GM23338 (cell line): ENCODE data around the gene TRIO. TPM values are rescaled to one million over a fixed set of nuclear protein-coding genes. Genes with fewer than 3 reads are reported as not detected.

Source experiments
- ATAC-seq: fragments of 200-7000 bp; cut with Tn5 transposase; 3 replicates; pipeline ENCODE4 v1.9.1; 2020
- DNase-seq: peaks from one replicate; pipeline ENCODE4 v3.0.0-alpha.2; 2015; ENCODE audit warnings: low spot score
- H2AFZ ChIP-seq: fragments of 200-600 bp; sonication (generic); 2 replicates; pipeline ENCODE4 v1.8.0; 2016; ENCODE audit warnings: antibody characterized with exemption, mild to moderate bottlenecking, moderate library complexity
- H3F3A ChIP-seq: fragments of 200-600 bp; sonication (generic); replicated peaks from 2 replicates; pipeline ENCODE4 v1.8.0; 2017; ENCODE audit warnings: antibody characterized with exemption, mixed run types, low read depth
- H3K27ac ChIP-seq: fragments of 200-600 bp; sonication (generic); 2 replicates; pipeline ENCODE4 v1.6.1; 2016; ENCODE audit warnings: low read depth
- H3K27me3 ChIP-seq: fragments of 200-600 bp; sonication (generic); 2 replicates; pipeline ENCODE4 v1.8.0; 2016; ENCODE audit warnings: mild to moderate bottlenecking, mixed run types, moderate library complexity; ENCODE audit not compliant: insufficient read depth
- H3K36me3 ChIP-seq: fragments of 200-600 bp; sonication (generic); 2 replicates; pipeline ENCODE4 v1.8.0; 2016; ENCODE audit warnings: mild to moderate bottlenecking; ENCODE audit not compliant: insufficient read depth
- H3K4me1 ChIP-seq: fragments of 200-600 bp; sonication (generic); 2 replicates; pipeline ENCODE4 v1.8.0; 2016; ENCODE audit warnings: mild to moderate bottlenecking, moderate library complexity; ENCODE audit not compliant: insufficient read depth
- H3K4me2 ChIP-seq: fragments of 200-600 bp; sonication (generic); 2 replicates; pipeline ENCODE4 v1.7.1; 2017; ENCODE audit warnings: mixed run types
- H3K4me3 ChIP-seq: fragments of 200-600 bp; sonication (generic); 2 replicates; pipeline ENCODE4 v1.6.1; 2016; ENCODE audit warnings: mixed run types
- H3K79me2 ChIP-seq: fragments of 200-600 bp; sonication (generic); replicated peaks from 2 replicates; pipeline ENCODE4 v1.8.0; 2017; ENCODE audit warnings: mild to moderate bottlenecking; ENCODE audit not compliant: insufficient read depth
- H3K9me2 ChIP-seq: fragments of 200-600 bp; sonication (generic); 2 replicates; pipeline ENCODE4 v1.8.0; 2017; ENCODE audit not compliant: insufficient read depth
- H4K20me1 ChIP-seq: fragments of 200-600 bp; sonication (generic); replicated peaks from 2 replicates; pipeline ENCODE4 v1.8.0; 2017; ENCODE audit warnings: mild to moderate bottlenecking; ENCODE audit not compliant: insufficient read depth
- H3K27ac Mint-ChIP-seq: 2 replicates; pipeline ENCODE4 v1.8.0; 2020; ENCODE audit warnings: inconsistent platforms, mild to moderate bottlenecking, moderate library complexity, mixed read lengths
- H3K27me3 Mint-ChIP-seq: 3 replicates; pipeline ENCODE4 v1.8.0; 2022; ENCODE audit warnings: low read depth, mild to moderate bottlenecking, moderate library complexity, mixed read lengths, inconsistent platforms; ENCODE audit not compliant: insufficient read depth, poor library complexity
- H3K36me3 Mint-ChIP-seq: 3 replicates; pipeline ENCODE4 v1.8.0; 2021; ENCODE audit warnings: low read depth, mild to moderate bottlenecking, inconsistent platforms, moderate library complexity, mixed read lengths
- H3K4me1 Mint-ChIP-seq: 3 replicates; pipeline ENCODE4 v1.8.0; 2020; ENCODE audit warnings: mild to moderate bottlenecking, inconsistent platforms, mixed read lengths
- H3K4me3 Mint-ChIP-seq: 3 replicates; pipeline ENCODE4 v1.8.0; 2021; ENCODE audit warnings: moderate library complexity, mild to moderate bottlenecking, inconsistent platforms, mixed read lengths
- H3K9me3 Mint-ChIP-seq: 3 replicates; pipeline ENCODE4 v1.8.0; 2020; ENCODE audit warnings: moderate library complexity, mild to moderate bottlenecking, inconsistent platforms, mixed read lengths
- CREB1 ChIP-seq: fragments of 250-450 bp; sonication (Bioruptor Pico); IDR thresholded peaks from 2 replicates; pipeline ENCODE4 v1.5.0; 2020; ENCODE audit warnings: low read depth, mild to moderate bottlenecking, moderate library complexity
- CTCF ChIP-seq, 2 experiments: fragments of 200-600 bp in 1 of 2; sonication (generic) in 1 of 2; conservative IDR thresholded peaks; 2 replicates each; pipeline versions ENCODE4 v1.5.1 to v1.6.1; 2016 to 2017; ENCODE audit warnings: antibody characterized with exemption in 2 of 2, low read depth in 2 of 2, mild to moderate bottlenecking in 2 of 2, moderate library complexity in 1 of 2
- EZH2 ChIP-seq: fragments of 200-600 bp; sonication (generic); IDR thresholded peaks from one replicate; pipeline ENCODE4 v1.8.0; 2017; ENCODE audit warnings: antibody characterized with exemption, mild to moderate bottlenecking, low read depth; ENCODE audit not compliant: unreplicated experiment
- EZH2phosphoT487 ChIP-seq: fragments of 200-600 bp; sonication (generic); IDR thresholded peaks from one replicate; pipeline ENCODE4 v1.8.1; 2018; ENCODE audit warnings: antibody characterized with exemption; ENCODE audit not compliant: unreplicated experiment
- JUNB ChIP-seq: IDR thresholded peaks from one replicate; pipeline ENCODE4 v1.6.1; 2016; ENCODE audit warnings: antibody characterized with exemption; ENCODE audit not compliant: unreplicated experiment
- NANOG ChIP-seq: IDR thresholded peaks from 2 replicates; pipeline ENCODE4 v1.6.1; 2016; ENCODE audit warnings: antibody characterized with exemption, borderline replicate concordance
- POLR2AphosphoS5 ChIP-seq: IDR thresholded peaks from 2 replicates; pipeline ENCODE4 v1.6.1; 2016; ENCODE audit warnings: antibody characterized with exemption, low read depth
- REST ChIP-seq: IDR thresholded peaks from one replicate; pipeline ENCODE4 v1.6.1; 2018; ENCODE audit warnings: antibody characterized with exemption; ENCODE audit not compliant: unreplicated experiment
- STAT1 ChIP-seq: IDR thresholded peaks from one replicate; pipeline ENCODE4 v1.6.1; 2016; ENCODE audit warnings: antibody characterized with exemption; ENCODE audit not compliant: unreplicated experiment
- ZNF114 ChIP-seq: fragments of 250-450 bp; sonication (Bioruptor Pico); IDR thresholded peaks from 2 replicates; pipeline ENCODE4 v1.5.0; 2020; ENCODE audit warnings: mild to moderate bottlenecking, moderate library complexity
- ZNF331 ChIP-seq: fragments of 250-450 bp; sonication (Bioruptor Pico); IDR thresholded peaks from 2 replicates; pipeline ENCODE4 v1.5.0; 2020; ENCODE audit warnings: low read depth, mild to moderate bottlenecking, moderate library complexity
- polyA plus RNA-seq: library from polyadenylated mRNA; unstranded; fragments of >200 nt; fragmentation: Nextera tagmentation; extraction: Ambion mirVana; gene quantifications from 2 replicates; pipeline ENCODE4 v1.2.1, GENCODE V29; 2016
- total RNA-seq: library from RNA; depleted of rRNA; stranded (reverse); fragments of >200 nt; shearing (Covaris generic); gene quantifications from 2 replicates; pipeline ENCODE4 v1.2.3, GENCODE V29; 2014
- TF ChIP-seq, protein P1 (sequence below): fragments of 250-450 bp; sonication (Bioruptor Pico); IDR thresholded peaks from 2 replicates; pipeline ENCODE4 v1.5.0; 2020; ENCODE audit warnings: mild to moderate bottlenecking, moderate library complexity
- TF ChIP-seq, protein P2 (sequence below): IDR thresholded peaks from 2 replicates; pipeline ENCODE4 v1.6.1; 2016; ENCODE audit warnings: antibody characterized with exemption

The TRIO gene
- total and polyA plus RNA-seq, 2 experiments from 2014 or later = 13.8 to 113 TPM

DNA sequence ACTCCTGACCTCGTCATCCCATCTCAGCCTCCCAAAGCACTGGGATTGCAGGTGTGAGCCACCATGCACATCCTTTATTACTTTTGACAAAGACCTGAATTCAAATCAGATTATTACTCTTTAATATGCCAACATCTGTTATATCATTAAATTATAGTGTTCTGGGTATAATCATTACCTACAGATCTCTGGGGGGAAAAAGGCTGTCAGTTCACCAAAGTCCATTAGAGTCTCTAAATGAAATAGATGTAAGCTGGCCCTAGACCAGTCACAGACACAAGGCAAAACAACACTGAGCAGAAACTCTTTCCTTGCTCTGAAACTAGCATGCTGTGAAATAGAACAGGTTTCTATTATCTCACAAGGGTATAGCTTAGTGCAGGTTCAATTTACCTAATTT is 21.6 kb upstream of the TRIO start:
- Histone ChIP-seq H3K4me1 (peaks cover 8% of the 10 kb centered on the region), H2AFZ (no peak overlapping the region), H3K27me3 (no peaks in the 10 kb centered on the region), H3K4me3 (no peak overlapping the region), H3K9me2 (peaks cover under 1% of the 10 kb centered on the region; the same call in 1 of the 2 replicates), H3K27ac (no peak overlapping the region), H3K79me2 (no peaks in the 10 kb centered on the region), H3K4me2 (no peak overlapping the region), H3K36me3 (no peaks in the 10 kb centered on the region), H4K20me1 (no peaks in the 10 kb centered on the region), H3F3A (no peaks in the 10 kb centered on the region)
- no peaks in the 10 kb centered on the region for H3K9me3 Mint-ChIP-seq
- TF ChIP-seq ZNF114 (CRISPR knock-in tag) = no peak
- no peak for TF ChIP-seq JUNB
- no peak for TF ChIP-seq ZNF331 (CRISPR knock-in tag)
- no peak for TF ChIP-seq EZH2phosphoT487
- no peak for TF ChIP-seq CTCF (conservative IDR thresholded peaks at IDR 0.05; ENCODE audit: low read depth in 2 of 2)
- TF ChIP-seq, protein P1, sequence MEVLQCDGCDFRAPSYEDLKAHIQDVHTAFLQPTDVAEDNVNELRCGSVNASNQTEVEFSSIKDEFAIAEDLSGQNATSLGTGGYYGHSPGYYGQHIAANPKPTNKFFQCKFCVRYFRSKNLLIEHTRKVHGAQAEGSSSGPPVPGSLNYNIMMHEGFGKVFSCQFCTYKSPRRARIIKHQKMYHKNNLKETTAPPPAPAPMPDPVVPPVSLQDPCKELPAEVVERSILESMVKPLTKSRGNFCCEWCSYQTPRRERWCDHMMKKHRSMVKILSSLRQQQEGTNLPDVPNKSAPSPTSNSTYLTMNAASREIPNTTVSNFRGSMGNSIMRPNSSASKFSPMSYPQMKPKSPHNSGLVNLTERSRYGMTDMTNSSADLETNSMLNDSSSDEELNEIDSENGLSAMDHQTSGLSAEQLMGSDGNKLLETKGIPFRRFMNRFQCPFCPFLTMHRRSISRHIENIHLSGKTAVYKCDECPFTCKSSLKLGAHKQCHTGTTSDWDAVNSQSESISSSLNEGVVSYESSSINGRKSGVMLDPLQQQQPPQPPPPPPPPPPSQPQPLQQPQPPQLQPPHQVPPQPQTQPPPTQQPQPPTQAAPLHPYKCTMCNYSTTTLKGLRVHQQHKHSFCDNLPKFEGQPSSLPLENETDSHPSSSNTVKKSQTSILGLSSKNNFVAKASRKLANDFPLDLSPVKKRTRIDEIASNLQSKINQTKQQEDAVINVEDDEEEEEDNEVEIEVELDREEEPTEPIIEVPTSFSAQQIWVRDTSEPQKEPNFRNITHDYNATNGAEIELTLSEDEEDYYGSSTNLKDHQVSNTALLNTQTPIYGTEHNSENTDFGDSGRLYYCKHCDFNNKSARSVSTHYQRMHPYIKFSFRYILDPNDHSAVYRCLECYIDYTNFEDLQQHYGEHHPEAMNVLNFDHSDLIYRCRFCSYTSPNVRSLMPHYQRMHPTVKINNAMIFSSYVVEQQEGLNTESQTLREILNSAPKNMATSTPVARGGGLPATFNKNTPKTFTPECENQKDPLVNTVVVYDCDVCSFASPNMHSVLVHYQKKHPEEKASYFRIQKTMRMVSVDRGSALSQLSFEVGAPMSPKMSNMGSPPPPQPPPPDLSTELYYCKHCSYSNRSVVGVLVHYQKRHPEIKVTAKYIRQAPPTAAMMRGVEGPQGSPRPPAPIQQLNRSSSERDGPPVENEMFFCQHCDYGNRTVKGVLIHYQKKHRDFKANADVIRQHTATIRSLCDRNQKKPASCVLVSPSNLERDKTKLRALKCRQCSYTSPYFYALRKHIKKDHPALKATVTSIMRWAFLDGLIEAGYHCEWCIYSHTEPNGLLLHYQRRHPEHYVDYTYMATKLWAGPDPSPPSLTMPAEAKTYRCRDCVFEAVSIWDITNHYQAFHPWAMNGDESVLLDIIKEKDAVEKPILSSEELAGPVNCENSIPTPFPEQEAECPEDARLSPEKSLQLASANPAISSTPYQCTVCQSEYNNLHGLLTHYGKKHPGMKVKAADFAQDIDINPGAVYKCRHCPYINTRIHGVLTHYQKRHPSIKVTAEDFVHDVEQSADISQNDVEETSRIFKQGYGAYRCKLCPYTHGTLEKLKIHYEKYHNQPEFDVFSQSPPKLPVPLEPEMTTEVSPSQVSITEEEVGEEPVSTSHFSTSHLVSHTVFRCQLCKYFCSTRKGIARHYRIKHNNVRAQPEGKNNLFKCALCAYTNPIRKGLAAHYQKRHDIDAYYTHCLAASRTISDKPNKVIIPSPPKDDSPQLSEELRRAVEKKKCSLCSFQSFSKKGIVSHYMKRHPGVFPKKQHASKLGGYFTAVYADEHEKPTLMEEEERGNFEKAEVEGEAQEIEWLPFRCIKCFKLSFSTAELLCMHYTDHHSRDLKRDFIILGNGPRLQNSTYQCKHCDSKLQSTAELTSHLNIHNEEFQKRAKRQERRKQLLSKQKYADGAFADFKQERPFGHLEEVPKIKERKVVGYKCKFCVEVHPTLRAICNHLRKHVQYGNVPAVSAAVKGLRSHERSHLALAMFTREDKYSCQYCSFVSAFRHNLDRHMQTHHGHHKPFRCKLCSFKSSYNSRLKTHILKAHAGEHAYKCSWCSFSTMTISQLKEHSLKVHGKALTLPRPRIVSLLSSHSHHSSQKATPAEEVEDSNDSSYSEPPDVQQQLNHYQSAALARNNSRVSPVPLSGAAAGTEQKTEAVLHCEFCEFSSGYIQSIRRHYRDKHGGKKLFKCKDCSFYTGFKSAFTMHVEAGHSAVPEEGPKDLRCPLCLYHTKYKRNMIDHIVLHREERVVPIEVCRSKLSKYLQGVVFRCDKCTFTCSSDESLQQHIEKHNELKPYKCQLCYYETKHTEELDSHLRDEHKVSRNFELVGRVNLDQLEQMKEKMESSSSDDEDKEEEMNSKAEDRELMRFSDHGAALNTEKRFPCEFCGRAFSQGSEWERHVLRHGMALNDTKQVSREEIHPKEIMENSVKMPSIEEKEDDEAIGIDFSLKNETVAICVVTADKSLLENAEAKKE (CRISPR knock-in tag) = no peak
- no peak for TF ChIP-seq CREB1 (CRISPR knock-in tag)
- TF ChIP-seq NANOG = no peak
- TF ChIP-seq, protein P2, sequence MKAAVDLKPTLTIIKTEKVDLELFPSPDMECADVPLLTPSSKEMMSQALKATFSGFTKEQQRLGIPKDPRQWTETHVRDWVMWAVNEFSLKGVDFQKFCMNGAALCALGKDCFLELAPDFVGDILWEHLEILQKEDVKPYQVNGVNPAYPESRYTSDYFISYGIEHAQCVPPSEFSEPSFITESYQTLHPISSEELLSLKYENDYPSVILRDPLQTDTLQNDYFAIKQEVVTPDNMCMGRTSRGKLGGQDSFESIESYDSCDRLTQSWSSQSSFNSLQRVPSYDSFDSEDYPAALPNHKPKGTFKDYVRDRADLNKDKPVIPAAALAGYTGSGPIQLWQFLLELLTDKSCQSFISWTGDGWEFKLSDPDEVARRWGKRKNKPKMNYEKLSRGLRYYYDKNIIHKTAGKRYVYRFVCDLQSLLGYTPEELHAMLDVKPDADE = no peak
- no peak for TF ChIP-seq STAT1
- TF ChIP-seq REST = no peak
- TF ChIP-seq POLR2AphosphoS5 = no peak
- no peak for TF ChIP-seq EZH2
- no peaks in the 10 kb centered on the region for H3K36me3 Mint-ChIP-seq
- DNase-seq = no peak
- H3K27me3 Mint-ChIP-seq = peaks cover 1% of the 10 kb centered on the region
- no peak for ATAC-seq
- H3K27ac Mint-ChIP-seq = no peak overlapping the region
- H3K4me1 Mint-ChIP-seq = peaks cover 12% of the 10 kb centered on the region
- no peak overlapping the region for H3K4me3 Mint-ChIP-seq
